Measurements from ENCODE around the gene INSRR. TPM values are rescaled to one million over a fixed set of nuclear protein-coding genes. Genes with fewer than 3 reads are reported as not detected.

INSRR gene
- total RNA-seq, 1 donor from 2014 or later, result 0.41 TPM

DNA sequence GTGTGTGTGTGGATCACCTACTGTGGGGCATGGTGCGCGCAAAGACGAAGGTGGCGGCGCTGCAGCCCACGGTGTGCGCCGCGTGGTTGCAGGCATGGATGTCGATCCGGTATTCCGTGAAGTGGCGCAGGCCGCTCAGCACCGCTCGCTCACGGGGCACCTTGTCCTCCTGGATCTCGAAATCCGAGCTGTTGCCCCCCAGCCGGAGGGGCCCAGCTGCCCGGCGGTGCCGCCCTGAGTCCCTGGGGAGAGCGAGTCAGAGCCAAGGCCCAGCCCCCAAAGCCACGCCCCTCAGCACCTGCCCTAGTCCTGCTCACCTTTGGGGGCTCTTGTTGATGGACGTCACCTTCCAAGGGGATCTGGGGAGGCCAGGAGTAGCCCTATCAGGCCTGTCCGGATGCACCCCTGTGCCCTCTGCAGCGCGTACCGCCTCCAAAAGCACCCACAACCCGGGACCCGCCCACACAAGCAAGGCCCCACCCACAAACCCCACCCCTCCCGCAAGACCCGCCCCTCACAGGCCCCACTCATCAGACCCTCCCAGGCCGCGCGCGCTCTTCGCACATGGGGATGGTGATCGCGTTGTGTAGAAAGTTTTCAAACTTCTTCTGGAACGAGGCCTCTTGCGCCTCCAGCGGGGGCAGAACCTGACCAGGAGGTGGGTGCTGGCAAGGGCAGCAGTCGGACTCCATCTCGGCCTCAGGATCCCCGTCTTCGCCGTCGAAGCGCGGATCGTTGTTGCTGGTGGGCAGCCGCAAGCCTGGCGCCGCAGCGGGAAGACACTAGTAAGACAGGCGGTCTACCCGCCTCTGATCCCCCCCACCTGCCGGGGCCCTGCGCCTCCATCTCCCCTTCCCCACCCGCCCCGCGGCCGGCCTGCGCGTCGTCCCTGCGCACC, 13.6 kb downstream of the INSRR start:
- TF ChIP-seq, protein P1, sequence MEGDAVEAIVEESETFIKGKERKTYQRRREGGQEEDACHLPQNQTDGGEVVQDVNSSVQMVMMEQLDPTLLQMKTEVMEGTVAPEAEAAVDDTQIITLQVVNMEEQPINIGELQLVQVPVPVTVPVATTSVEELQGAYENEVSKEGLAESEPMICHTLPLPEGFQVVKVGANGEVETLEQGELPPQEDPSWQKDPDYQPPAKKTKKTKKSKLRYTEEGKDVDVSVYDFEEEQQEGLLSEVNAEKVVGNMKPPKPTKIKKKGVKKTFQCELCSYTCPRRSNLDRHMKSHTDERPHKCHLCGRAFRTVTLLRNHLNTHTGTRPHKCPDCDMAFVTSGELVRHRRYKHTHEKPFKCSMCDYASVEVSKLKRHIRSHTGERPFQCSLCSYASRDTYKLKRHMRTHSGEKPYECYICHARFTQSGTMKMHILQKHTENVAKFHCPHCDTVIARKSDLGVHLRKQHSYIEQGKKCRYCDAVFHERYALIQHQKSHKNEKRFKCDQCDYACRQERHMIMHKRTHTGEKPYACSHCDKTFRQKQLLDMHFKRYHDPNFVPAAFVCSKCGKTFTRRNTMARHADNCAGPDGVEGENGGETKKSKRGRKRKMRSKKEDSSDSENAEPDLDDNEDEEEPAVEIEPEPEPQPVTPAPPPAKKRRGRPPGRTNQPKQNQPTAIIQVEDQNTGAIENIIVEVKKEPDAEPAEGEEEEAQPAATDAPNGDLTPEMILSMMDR (IDR thresholded peaks at IDR 0.05; ENCODE audit: borderline replicate concordance), result no peak
- no peaks in the 10 kb centered on the region for H3K36me3 ChIP-seq
- no peak for DNase-seq
- peaks cover 100% of the 10 kb centered on the region for H3K27me3 ChIP-seq (ENCODE audit: low read depth)
- no peak overlapping the region for H3K27ac ChIP-seq (replicated peaks)
- no peaks in the 10 kb centered on the region for H3K9me3 ChIP-seq (replicated peaks)
- H3K4me3 ChIP-seq, result peak overlapping the region; percentile 32
- peaks cover 10% of the 10 kb centered on the region for H3K4me1 ChIP-seq
- intact Hi-C loops (cut with micrococcal nuclease), result no loop called here

DNA sequence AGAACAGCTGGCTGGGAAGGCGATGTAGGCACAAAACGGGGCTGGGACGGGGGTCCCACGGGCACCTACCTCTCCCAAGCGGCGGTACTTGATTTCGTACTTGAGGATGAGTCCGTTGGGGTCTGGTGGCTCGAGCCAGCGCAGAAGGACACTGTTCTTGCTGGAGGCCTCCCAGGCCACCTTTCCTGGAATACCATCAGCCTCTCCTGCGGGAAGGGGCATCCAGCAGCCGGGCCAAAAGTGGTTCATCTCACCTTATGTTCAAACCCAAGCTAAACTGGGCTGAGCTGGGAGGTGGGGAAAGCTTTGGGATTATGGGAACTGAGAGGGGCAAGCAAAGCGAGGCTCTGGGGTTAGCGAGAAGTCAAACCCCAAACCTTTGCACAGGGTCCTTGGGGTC, 14.3 kb downstream of the INSRR start:
- Histone ChIP-seq H3K36me3 (no peaks in the 10 kb centered on the region), H3K27me3 (ENCODE audit: low read depth) (peaks cover 100% of the 10 kb centered on the region), H3K27ac (replicated peaks) (no peak overlapping the region), H3K9me3 (replicated peaks) (no peaks in the 10 kb centered on the region), H3K4me1 (peaks cover 10% of the 10 kb centered on the region), H3K4me3 (no peak overlapping the region)
- intact Hi-C loops (cut with micrococcal nuclease), result no loop called here
- TF ChIP-seq, protein P1 (IDR thresholded peaks at IDR 0.05; ENCODE audit: borderline replicate concordance), result no peak
- no peak for DNase-seq

DNA sequence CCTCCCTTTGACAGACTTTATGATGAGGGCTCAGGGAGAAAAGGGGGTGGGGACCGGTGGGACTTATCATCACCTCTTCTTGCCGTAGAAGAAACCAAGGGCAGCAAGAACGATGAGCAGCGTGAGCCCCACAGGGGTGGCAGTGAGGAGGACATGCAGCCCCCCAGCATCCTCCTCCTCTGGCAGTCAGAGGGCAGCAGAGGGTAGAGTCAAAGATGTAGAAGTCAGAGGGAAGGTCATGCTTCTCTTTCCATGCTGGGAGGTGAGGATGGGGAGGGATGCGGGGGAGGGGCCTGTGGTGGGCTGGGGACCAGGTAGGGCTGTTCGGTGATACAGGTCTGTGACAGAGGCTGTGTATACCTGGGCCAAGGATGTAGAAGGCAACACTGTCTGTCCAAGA, 14.8 kb downstream of the INSRR start:
- Histone ChIP-seq H3K27me3 (ENCODE audit: low read depth) (peaks cover 100% of the 10 kb centered on the region), H3K4me3 (no peak overlapping the region), H3K9me3 (replicated peaks) (no peaks in the 10 kb centered on the region), H3K36me3 (no peaks in the 10 kb centered on the region), H3K27ac (replicated peaks) (no peak overlapping the region), H3K4me1 (peaks cover 10% of the 10 kb centered on the region)
- TF ChIP-seq, protein P1 (IDR thresholded peaks at IDR 0.05; ENCODE audit: borderline replicate concordance), result no peak
- intact Hi-C loops (cut with micrococcal nuclease), result no loop called here
- no peak for DNase-seq

DNA sequence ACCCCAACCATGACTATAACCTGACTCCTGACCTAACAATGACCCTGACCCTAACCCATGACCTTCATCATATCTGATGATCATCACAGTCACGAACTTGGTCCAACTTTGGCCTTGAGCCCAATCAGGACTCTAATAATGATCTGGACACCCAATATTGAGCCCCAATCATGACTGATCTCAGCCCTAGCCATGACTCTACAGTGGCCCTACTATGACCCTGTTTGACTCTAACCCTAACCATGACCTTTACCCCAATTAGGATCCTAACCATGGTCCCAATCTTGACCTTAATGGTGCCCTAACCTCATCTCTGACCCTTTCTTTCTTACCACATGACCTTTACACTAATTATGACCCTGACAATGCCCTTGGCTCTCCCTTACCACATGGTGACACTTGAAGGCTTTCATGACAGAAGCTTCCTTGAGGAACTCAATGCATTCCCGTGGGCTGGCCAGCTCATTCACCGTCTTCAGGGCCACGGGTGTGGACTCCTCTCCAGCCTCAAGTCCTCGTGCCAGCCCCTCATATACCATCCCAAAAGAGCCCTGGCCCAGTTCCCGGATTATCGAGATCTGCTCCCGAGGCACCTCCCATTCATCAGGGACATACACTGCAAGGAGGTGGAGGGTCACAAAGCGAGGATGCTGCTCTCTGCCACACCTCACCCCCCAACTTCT, 16.2 kb downstream of the INSRR start:
- Histone ChIP-seq H3K27me3 (ENCODE audit: low read depth) (peaks cover 100% of the 10 kb centered on the region), H3K4me3 (no peak overlapping the region), H3K9me3 (replicated peaks) (no peaks in the 10 kb centered on the region), H3K36me3 (no peaks in the 10 kb centered on the region), H3K27ac (replicated peaks) (no peak overlapping the region), H3K4me1 (peaks cover 10% of the 10 kb centered on the region)
- DNase-seq, result no peak
- TF ChIP-seq, protein P1 (IDR thresholded peaks at IDR 0.05; ENCODE audit: borderline replicate concordance), result no peak
- intact Hi-C loops (cut with micrococcal nuclease), result no loop called here

DNA sequence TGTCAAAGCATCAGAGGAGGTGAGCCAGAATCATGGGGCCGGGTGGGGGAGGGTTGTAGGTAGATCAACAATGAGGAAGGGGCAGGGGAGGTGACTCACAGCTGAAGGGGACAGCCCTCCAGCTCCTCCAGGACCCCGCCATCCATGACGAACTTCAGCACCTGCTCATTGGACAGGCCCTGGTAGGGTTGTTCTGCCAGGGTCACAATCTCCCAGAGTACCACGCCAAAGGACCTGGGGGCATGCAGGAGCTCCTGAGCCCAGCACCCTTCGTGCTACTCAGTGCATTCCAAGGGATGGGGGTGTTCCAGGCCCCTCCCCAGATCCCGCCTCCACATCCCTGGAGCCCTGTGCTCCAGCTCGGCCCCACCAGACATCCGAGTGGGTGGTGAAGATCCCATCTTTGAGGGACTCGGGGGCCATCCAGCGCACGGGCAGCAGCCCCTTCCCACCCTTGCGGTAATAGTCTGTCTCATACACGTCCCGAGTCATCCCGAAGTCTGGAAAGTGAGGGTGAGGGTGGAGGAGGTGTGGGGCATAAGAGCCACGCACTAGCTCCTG, 17.5 kb downstream of the INSRR start:
- Histone ChIP-seq H3K9me3 (replicated peaks) (no peaks in the 10 kb centered on the region), H3K27ac (replicated peaks) (no peak overlapping the region), H3K36me3 (no peaks in the 10 kb centered on the region), H3K4me1 (peaks cover 10% of the 10 kb centered on the region), H3K4me3 (no peak overlapping the region), H3K27me3 (ENCODE audit: low read depth) (peaks cover 100% of the 10 kb centered on the region)
- no peak for DNase-seq
- intact Hi-C loops (cut with micrococcal nuclease), result no loop called here
- TF ChIP-seq, protein P1 (IDR thresholded peaks at IDR 0.05; ENCODE audit: borderline replicate concordance), result no peak
